ENCODE data around the gene RHOU. TPM values are rescaled to one million over a fixed set of nuclear protein-coding genes. Genes with fewer than 3 reads are reported as not detected.
"Not testable (repeated sequence)": the region's sequence is repeated elsewhere in the genome, so short reads cannot be mapped to it uniquely, and the experiment has no call there.

Gene RHOU
- 10 to 100 TPM; 16.5 to 24.5 (median 17.8) TPM for total RNA-seq

- peak; percentile 55 to 59 for DNase-seq (ENCODE audit: low spot score in 2 of 2)
- TF ChIP-seq POLR2A (IDR thresholded peaks at IDR 0.05) (peak; percentile 59 to 73), CTCF (IDR thresholded peaks at IDR 0.05) (peak; percentile 88 to 99 (median 98)), EP300 (IDR thresholded peaks at IDR 0.05) (peak in 1 of 2 donors; percentile 86)
- Histone ChIP-seq H3K27ac (peak within 1 kb of the TSS; percentile 74 to 97 (median 92)), H3K36me3 (peaks cover 0 to 7% (median 0%) of the 10 kb centered on the region in 3 donors), H3K9me3 (no peaks in the 10 kb centered on the region), H3K4me1 (peaks cover 0 to 48% (median 11%) of the 10 kb centered on the region in 4 donors), H3K27me3 (no peaks in the 10 kb centered on the region), H3K4me3 (peak within 1 kb of the TSS; percentile 79 to 95 (median 85))
- 1% methylated on average over 24 to 34 of the region's 107 CpGs for WGBS, 2 donors
Measured at GRCh38 chr1:228734881-228735801, at the start of gene RHOU. Gene RHOU (plus strand): TSS chr1:228735479. CDS start chr1:228735743, 264 bp downstream.

GRCh38 chr1:228687587-228687986 is 47.7 kb upstream of the RHOU start:
- TF ChIP-seq EP300 (IDR thresholded peaks at IDR 0.05) = no peak
- no peak for TF ChIP-seq CTCF (IDR thresholded peaks at IDR 0.05)
- no peak for TF ChIP-seq POLR2A (IDR thresholded peaks at IDR 0.05)
- H3K4me3 ChIP-seq = no peak overlapping the region
- DNase-seq (ENCODE audit: low spot score in 2 of 2) = no peak
- no peaks in the 10 kb centered on the region for H3K27me3 ChIP-seq
- no peaks in the 10 kb centered on the region for H3K9me3 ChIP-seq
- no peak overlapping the region for H3K27ac ChIP-seq
- no peaks in the 10 kb centered on the region for H3K36me3 ChIP-seq
- H3K4me1 ChIP-seq = no peaks in the 10 kb centered on the region
- WGBS, 2 donors = 85 to 87% methylated on average over 6 of the region's 6 CpGs

- TF ChIP-seq EP300 (IDR thresholded peaks at IDR 0.05) (no peak), CTCF (IDR thresholded peaks at IDR 0.05) (no peak), POLR2A (IDR thresholded peaks at IDR 0.05) (no peak)
- no peaks in the 10 kb centered on the region for H3K9me3 ChIP-seq
- no peaks in the 10 kb centered on the region for H3K4me1 ChIP-seq
- H3K36me3 ChIP-seq = no peaks in the 10 kb centered on the region
- H3K4me3 ChIP-seq = no peak overlapping the region
- no peak for DNase-seq (ENCODE audit: low spot score in 2 of 2)
- no peaks in the 10 kb centered on the region for H3K27me3 ChIP-seq
- no peak overlapping the region for H3K27ac ChIP-seq
- WGBS, 2 donors = 82 to 89% methylated on average over 4 of the region's 4 CpGs
Measured at GRCh38 chr1:228689255-228689654, 46.0 kb upstream of the RHOU start.

- DNase-seq (ENCODE audit: low spot score in 2 of 2) = no peak
- Histone ChIP-seq H3K27ac (no peak overlapping the region), H3K27me3 (no peaks in the 10 kb centered on the region), H3K4me1 (no peaks in the 10 kb centered on the region), H3K4me3 (no peak overlapping the region), H3K9me3 (no peaks in the 10 kb centered on the region), H3K36me3 (no peaks in the 10 kb centered on the region)
- no peak for TF ChIP-seq CTCF (IDR thresholded peaks at IDR 0.05)
- no peak for TF ChIP-seq EP300 (IDR thresholded peaks at IDR 0.05)
- TF ChIP-seq POLR2A (IDR thresholded peaks at IDR 0.05) = no peak
- 65 to 75% methylated on average over 2 of the region's 2 CpGs for WGBS, 2 donors
Measured at GRCh38 chr1:228691211-228691610, 44.1 kb upstream of the RHOU start.

- DNase-seq (ENCODE audit: low spot score in 2 of 2) = peak in 1 of 2 donors; percentile 52
- Histone ChIP-seq H3K36me3 (no peaks in the 10 kb centered on the region), H3K4me3 (no peak overlapping the region), H3K4me1 (peaks cover 0 to 2% (median 0%) of the 10 kb centered on the region in 4 donors), H3K9me3 (no peaks in the 10 kb centered on the region), H3K27me3 (no peaks in the 10 kb centered on the region), H3K27ac (no peak overlapping the region)
- WGBS, 2 donors = 30 to 46% methylated on average over 1 of the region's 1 CpG
- peak in 3 of 5 experiments; percentile 25 to 57 (median 36) for TF ChIP-seq CTCF (IDR thresholded peaks at IDR 0.05)
- TF ChIP-seq EP300 (IDR thresholded peaks at IDR 0.05) = no peak
- no peak for TF ChIP-seq POLR2A (IDR thresholded peaks at IDR 0.05)
Measured at GRCh38 chr1:228691926-228692325, 43.4 kb upstream of the RHOU start.

GRCh38 chr1:228694447-228694846 is 40.8 kb upstream of the RHOU start:
- not testable (repeated sequence) for H3K9me3 ChIP-seq; H3K27me3 ChIP-seq; H3K27ac ChIP-seq; H3K36me3 ChIP-seq; DNase-seq (ENCODE audit: low spot score in 2 of 2); H3K4me3 ChIP-seq
- WGBS, 2 donors = 95% methylated on average over 3 of the region's 3 CpGs
- H3K4me1 ChIP-seq = peaks cover 0 to 13% (median 0%) of the 10 kb centered on the region in 4 donors
